HG03095 (cell line): ENCODE measurements around the gene CELA2A.
"Not testable (repeated sequence)": the region's sequence is repeated elsewhere in the genome, so short reads cannot be mapped to it uniquely, and the experiment has no call there.

Experiments used
- ATAC-seq: cut with Tn5 transposase; IDR thresholded peaks from one replicate; pipeline ENCODE4 v1.9.1; 2021; ENCODE audit warnings: moderate library complexity; ENCODE audit not compliant: unreplicated experiment

The CELA2A gene

GRCh38 chr1:15491010-15491409 is 34.5 kb downstream of the CELA2A start:
- ATAC-seq: not testable (repeated sequence)

- ATAC-seq: no peak
Observed at GRCh38 chr1:15492596-15492995, 36.1 kb downstream of the CELA2A start.

- ATAC-seq: no peak
Observed at GRCh38 chr1:15493869-15494390, 37.4 kb downstream of the CELA2A start.

- ATAC-seq: no peak
Observed at GRCh38 chr1:15500184-15501178, 43.9 kb downstream of the CELA2A start.

GRCh38 chr1:15501208-15502032 is 44.9 kb downstream of the CELA2A start:
- no peak for ATAC-seq

GRCh38 chr1:15504436-15504835 is 47.9 kb downstream of the CELA2A start:
- ATAC-seq: no peak

- ATAC-seq: no peak
Observed at GRCh38 chr1:15506831-15507230, 50.3 kb downstream of the CELA2A start.

GRCh38 chr1:15507278-15507677 is 50.7 kb downstream of the CELA2A start:
- ATAC-seq: no peak

- ATAC-seq: no peak
Observed at GRCh38 chr1:15508700-15509487, 52.4 kb downstream of the CELA2A start.

GRCh38 chr1:15509586-15509985 is 53.1 kb downstream of the CELA2A start:
- no peak for ATAC-seq

GRCh38 chr1:15510611-15511405 is 54.3 kb downstream of the CELA2A start:
- no peak for ATAC-seq

- ATAC-seq: no peak
Observed at GRCh38 chr1:15513192-15513591, 56.7 kb downstream of the CELA2A start.

GRCh38 chr1:15513919-15514318 is 57.4 kb downstream of the CELA2A start:
- no peak for ATAC-seq

GRCh38 chr1:15514557-15514956 is 58.0 kb downstream of the CELA2A start:
- not testable (repeated sequence) for ATAC-seq

GRCh38 chr1:15515022-15515663 is 58.6 kb downstream of the CELA2A start:
- no peak for ATAC-seq

- no peak for ATAC-seq
Observed at GRCh38 chr1:15519625-15520024, 63.1 kb downstream of the CELA2A start.

GRCh38 chr1:15521206-15521906 is 64.8 kb downstream of the CELA2A start:
- ATAC-seq: not testable (repeated sequence)
